Fibroblast of lung (primary cell): ENCODE data around the gene NOXO1. TPM values are rescaled to one million over a fixed set of nuclear protein-coding genes. Genes with fewer than 3 reads are reported as not detected.

Experiments used
- DNase-seq, 2 donors: peaks; one replicate each; pipeline versions ENCODE4 v3.0.0 to v3.0.0-alpha.2; 2010; ENCODE audit warnings: low read depth in 2 of 2
- H2AFZ ChIP-seq: 2 replicates; pipeline ENCODE4 v1.5.1; 2012; ENCODE audit warnings: low read length, control low read depth, inconsistent platforms
- H3K27ac ChIP-seq: 2 replicates; pipeline ENCODE4 v1.5.1; 2011; ENCODE audit warnings: low read length, control low read depth; ENCODE audit not compliant: insufficient read depth
- H3K27me3 ChIP-seq: 2 replicates; pipeline ENCODE4 v1.5.1; 2011; ENCODE audit warnings: mild to moderate bottlenecking, low read length; ENCODE audit not compliant: control insufficient read depth, insufficient read depth
- H3K36me3 ChIP-seq: 2 replicates; pipeline ENCODE4 v1.5.1; 2011; ENCODE audit warnings: low read length; ENCODE audit not compliant: control insufficient read depth, insufficient read depth
- H3K4me1 ChIP-seq: 2 replicates; pipeline ENCODE4 v1.5.1; 2011; ENCODE audit warnings: low read length; ENCODE audit not compliant: control insufficient read depth, insufficient read depth; ENCODE audit errors: extremely low read depth
- H3K4me2 ChIP-seq: 2 replicates; pipeline ENCODE4 v1.5.1; 2011; ENCODE audit warnings: low read length, control low read depth; ENCODE audit not compliant: insufficient read depth; ENCODE audit errors: extremely low read depth
- H3K4me3 ChIP-seq, 4 experiments: fragments of 200-600 bp in 1 of 4; sonication (generic) in 1 of 4; replicated peaks in 1 of 4; 2 replicates each; pipeline ENCODE4 v1.5.1; 2011 to 2016; ENCODE audit warnings: low read length in 4 of 4, low read depth in 3 of 4, mild to moderate bottlenecking in 3 of 4, control low read depth in 2 of 4, inconsistent platforms in 1 of 4, mixed read lengths in 1 of 4; ENCODE audit not compliant: insufficient read depth in 1 of 4; ENCODE audit errors: control extremely low read depth in 1 of 4
- H3K79me2 ChIP-seq: 2 replicates; pipeline ENCODE4 v1.5.1; 2012; ENCODE audit warnings: mild to moderate bottlenecking, low read length, inconsistent platforms; ENCODE audit not compliant: control insufficient read depth, insufficient read depth
- H3K9ac ChIP-seq: 2 replicates; pipeline ENCODE4 v1.5.1; 2011; ENCODE audit warnings: mild to moderate bottlenecking, low read length, control low read depth; ENCODE audit not compliant: insufficient read depth
- H3K9me3 ChIP-seq: 2 replicates; pipeline ENCODE4 v1.5.1; 2012; ENCODE audit warnings: low read depth, low read length; ENCODE audit not compliant: control insufficient read depth, insufficient read depth
- H4K20me1 ChIP-seq: 2 replicates; pipeline ENCODE4 v1.5.1; 2011; ENCODE audit warnings: low read length; ENCODE audit not compliant: control insufficient read depth, insufficient read depth; ENCODE audit errors: extremely low read depth
- EZH2 ChIP-seq: IDR thresholded peaks from 2 replicates; pipeline ENCODE4 v1.5.1; 2012; ENCODE audit warnings: low read length, control low read depth, mild to moderate bottlenecking; ENCODE audit errors: missing control alignments
- polyA plus RNA-seq, 2 donors: library from polyadenylated mRNA; depleted of rRNA in 1 of 2; stranded (reverse) in 1 of 2; unstranded in 1 of 2; fragments of >200 nt; gene quantifications; 2 replicates each; pipeline ENCODE4 v1.2.1, GENCODE V29; 2011 to 2012; ENCODE audit warnings: missing spikeins in 1 of 2
- total RNA-seq: library from RNA; depleted of rRNA; stranded (reverse); fragments of >200 nt; gene quantifications from 2 replicates; pipeline ENCODE4 v1.2.1, GENCODE V29; 2014
- TF ChIP-seq, protein P1 (sequence below), 2 donors: IDR thresholded peaks in 1 of 2; conservative IDR thresholded peaks in 1 of 2; 1 replicate in 1 of 2; 2 replicates in 1 of 2; pipeline ENCODE4 v1.5.1; 2011 to 2012; ENCODE audit warnings: low read length in 2 of 2, control low read depth in 1 of 2, inconsistent platforms in 1 of 2, low read depth in 1 of 2, mild to moderate bottlenecking in 1 of 2

NOXO1 gene
- total and polyA plus RNA-seq, 2 donors (not counting 1 experiment from before 2014, with no cell fraction given) = 0.03 TPM; not detected in 1

DNA sequence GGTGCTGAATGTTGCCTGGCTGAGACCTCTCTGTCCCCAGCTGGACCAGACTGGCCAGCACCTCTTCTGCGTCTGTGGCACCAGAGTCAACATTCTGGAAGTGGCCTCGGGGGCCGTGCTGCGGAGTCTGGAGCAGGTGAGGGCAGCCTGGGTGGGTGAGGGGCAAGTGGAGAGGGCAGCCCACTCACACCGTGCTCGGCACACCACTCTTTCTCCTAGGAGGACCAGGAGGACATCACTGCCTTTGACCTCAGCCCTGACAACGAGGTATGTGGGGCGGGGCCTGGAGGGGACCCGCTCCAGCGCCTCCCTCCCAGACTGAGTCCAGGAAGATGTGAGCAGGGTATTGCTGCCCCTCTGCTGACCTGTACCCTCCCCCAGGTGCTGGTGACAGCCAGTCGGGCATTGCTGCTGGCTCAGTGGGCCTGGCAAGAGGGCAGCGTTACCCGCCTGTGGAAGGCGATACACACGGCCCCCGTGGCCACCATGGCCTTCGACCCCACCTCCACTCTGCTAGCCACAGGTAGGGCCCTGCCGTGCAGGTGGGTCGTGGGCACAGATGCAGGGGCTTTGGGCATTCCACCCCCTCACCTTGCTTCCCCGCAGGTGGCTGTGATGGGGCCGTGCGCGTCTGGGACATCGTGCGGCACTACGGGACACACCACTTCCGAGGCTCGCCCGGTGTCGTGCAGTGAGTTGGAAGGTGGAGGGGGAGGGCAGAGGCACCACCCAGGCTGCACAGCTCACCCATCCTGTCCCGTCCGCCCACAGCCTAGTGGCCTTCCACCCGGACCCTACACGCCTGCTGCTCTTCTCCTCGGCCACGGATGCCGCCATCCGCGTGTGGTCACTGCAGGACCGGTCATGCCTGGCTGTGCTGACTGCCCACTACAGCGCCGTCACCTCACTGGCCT lies 6.9 kb downstream of the NOXO1 start:
- DNase-seq = no peak
- Histone ChIP-seq H3K79me2 (peaks cover 16% of the 10 kb centered on the region), H3K9me3 (no peaks in the 10 kb centered on the region), H3K4me1 (no peaks in the 10 kb centered on the region), H3K36me3 (peaks cover 37% of the 10 kb centered on the region), H2AFZ (no peak overlapping the region), H3K9ac (no peak overlapping the region), H3K27ac (no peak overlapping the region), H3K27me3 (no peaks in the 10 kb centered on the region), H3K4me3 (no peak overlapping the region), H3K4me2 (no peak overlapping the region), H4K20me1 (no peaks in the 10 kb centered on the region)
- TF ChIP-seq, protein P1, sequence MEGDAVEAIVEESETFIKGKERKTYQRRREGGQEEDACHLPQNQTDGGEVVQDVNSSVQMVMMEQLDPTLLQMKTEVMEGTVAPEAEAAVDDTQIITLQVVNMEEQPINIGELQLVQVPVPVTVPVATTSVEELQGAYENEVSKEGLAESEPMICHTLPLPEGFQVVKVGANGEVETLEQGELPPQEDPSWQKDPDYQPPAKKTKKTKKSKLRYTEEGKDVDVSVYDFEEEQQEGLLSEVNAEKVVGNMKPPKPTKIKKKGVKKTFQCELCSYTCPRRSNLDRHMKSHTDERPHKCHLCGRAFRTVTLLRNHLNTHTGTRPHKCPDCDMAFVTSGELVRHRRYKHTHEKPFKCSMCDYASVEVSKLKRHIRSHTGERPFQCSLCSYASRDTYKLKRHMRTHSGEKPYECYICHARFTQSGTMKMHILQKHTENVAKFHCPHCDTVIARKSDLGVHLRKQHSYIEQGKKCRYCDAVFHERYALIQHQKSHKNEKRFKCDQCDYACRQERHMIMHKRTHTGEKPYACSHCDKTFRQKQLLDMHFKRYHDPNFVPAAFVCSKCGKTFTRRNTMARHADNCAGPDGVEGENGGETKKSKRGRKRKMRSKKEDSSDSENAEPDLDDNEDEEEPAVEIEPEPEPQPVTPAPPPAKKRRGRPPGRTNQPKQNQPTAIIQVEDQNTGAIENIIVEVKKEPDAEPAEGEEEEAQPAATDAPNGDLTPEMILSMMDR (conservative IDR thresholded peaks at IDR 0.05 in 1 of 2, IDR thresholded peaks at IDR 0.05 in 1 of 2; ENCODE audit: low read depth in 1 of 2, low read length in 2 of 2) = no peak
- TF ChIP-seq EZH2 = no peak

- H3K4me2 ChIP-seq = no peak overlapping the region
Observed at GRCh38 chr16:1973461-1974156, 7.7 kb downstream of the NOXO1 start.

More at GRCh38 chr16:1973461-1974156, 7.7 kb downstream of the NOXO1 start:
- H3K9ac ChIP-seq = no peak overlapping the region
- no peaks in the 10 kb centered on the region for H3K4me1 ChIP-seq
- no peaks in the 10 kb centered on the region for H3K27me3 ChIP-seq
- H4K20me1 ChIP-seq = no peaks in the 10 kb centered on the region
- no peak overlapping the region for H2AFZ ChIP-seq
- no peak overlapping the region for H3K4me3 ChIP-seq
- peaks cover 16% of the 10 kb centered on the region for H3K79me2 ChIP-seq
- no peak overlapping the region for H3K27ac ChIP-seq
- no peak for TF ChIP-seq EZH2
- TF ChIP-seq, protein P1 (conservative IDR thresholded peaks at IDR 0.05 in 1 of 2, IDR thresholded peaks at IDR 0.05 in 1 of 2; ENCODE audit: low read depth in 1 of 2, low read length in 2 of 2) = no peak
- H3K36me3 ChIP-seq = peaks cover 32% of the 10 kb centered on the region
- DNase-seq = no peak
- H3K9me3 ChIP-seq = no peaks in the 10 kb centered on the region
